Measurements from ENCODE around the gene WDR43. TPM values are rescaled to one million over a fixed set of nuclear protein-coding genes. Genes with fewer than 3 reads are reported as not detected.

Gene WDR43
- total and polyA plus RNA-seq, 4 donors: 11.1 to 43.1 (median 17.5) TPM

- Histone ChIP-seq H3K27ac (ENCODE audit: low read depth in 1 of 2, low read length in 2 of 2) (no peak overlapping the region), H3K36me3 (ENCODE audit: control insufficient read depth in 4 of 4, insufficient read depth in 3 of 4, low read depth in 1 of 4, low read length in 3 of 4) (no peaks in the 10 kb centered on the region), H3K4me3 (ENCODE audit: low read depth in 1 of 3, low read length in 3 of 3) (no peak overlapping the region), H3K4me1 (ENCODE audit: control insufficient read depth in 4 of 4, insufficient read depth in 4 of 4, low read length in 3 of 4) (no peaks in the 10 kb centered on the region), H3K9ac (ENCODE audit: low read depth in 1 of 2, low read length in 2 of 2) (no peak overlapping the region), H3K27me3 (ENCODE audit: control insufficient read depth in 4 of 4, insufficient read depth in 4 of 4, low read length in 3 of 4) (peaks cover 0 to 3% (median 0%) of the 10 kb centered on the region in 4 donors), H3K9me3 (ENCODE audit: control insufficient read depth in 4 of 4, low read length in 3 of 4) (no peaks in the 10 kb centered on the region)
- 92% methylated on average over 10 of the region's 10 CpGs for WGBS
- DNase-seq (ENCODE audit: low spot score): no peak
- TF ChIP-seq SP1 (IDR thresholded peaks at IDR 0.05): no peak
- TF ChIP-seq RAD21 (IDR thresholded peaks at IDR 0.05): no peak
- no peak for TF ChIP-seq MAX (IDR thresholded peaks at IDR 0.05)
- TF ChIP-seq EGR1 (IDR thresholded peaks at IDR 0.05; ENCODE audit: low read depth in 2 of 2): no peak
- TF ChIP-seq REST (IDR thresholded peaks at IDR 0.05): no peak
- no peak for TF ChIP-seq RXRA (IDR thresholded peaks at IDR 0.05)
- no peak for TF ChIP-seq FOXA1 (IDR thresholded peaks at IDR 0.05)
- no peak for TF ChIP-seq TAF1 (conservative IDR thresholded peaks at IDR 0.05)
- TF ChIP-seq GABPA (IDR thresholded peaks at IDR 0.05 in 1 of 2, conservative IDR thresholded peaks at IDR 0.05 in 1 of 2): no peak
Observed at GRCh38 chr2:28994074-28994473, 99.6 kb downstream of the WDR43 start.

GRCh38 chr2:28994679-28995078, 100.2 kb downstream of the WDR43 start:
- TF ChIP-seq HNF4A (conservative IDR thresholded peaks at IDR 0.05) (no peak), RAD21 (IDR thresholded peaks at IDR 0.05) (no peak), TAF1 (conservative IDR thresholded peaks at IDR 0.05) (no peak), ATF3 (IDR thresholded peaks at IDR 0.05) (no peak), JUND (IDR thresholded peaks at IDR 0.05) (no peak), YY1 (IDR thresholded peaks at IDR 0.05) (no peak), ZBTB33 (IDR thresholded peaks at IDR 0.05) (no peak), SP1 (IDR thresholded peaks at IDR 0.05) (no peak), CTCF (IDR thresholded peaks at IDR 0.05; ENCODE audit: low read depth, low read length, missing input control) (no peak), EGR1 (IDR thresholded peaks at IDR 0.05; ENCODE audit: low read depth in 2 of 2) (no peak), REST (IDR thresholded peaks at IDR 0.05) (no peak), GABPA (IDR thresholded peaks at IDR 0.05 in 1 of 2, conservative IDR thresholded peaks at IDR 0.05 in 1 of 2) (no peak)
- no peaks in the 10 kb centered on the region for H3K36me3 ChIP-seq (ENCODE audit: control insufficient read depth in 4 of 4, insufficient read depth in 3 of 4, low read depth in 1 of 4, low read length in 3 of 4)
- H3K27me3 ChIP-seq (ENCODE audit: control insufficient read depth in 4 of 4, insufficient read depth in 4 of 4, low read length in 3 of 4): peaks cover 0 to 3% (median 0%) of the 10 kb centered on the region in 4 donors
- no peaks in the 10 kb centered on the region for H3K4me1 ChIP-seq (ENCODE audit: control insufficient read depth in 4 of 4, insufficient read depth in 4 of 4, low read length in 3 of 4)
- H3K27ac ChIP-seq (ENCODE audit: low read depth in 1 of 2, low read length in 2 of 2): no peak overlapping the region
- DNase-seq (ENCODE audit: low spot score): no peak
- no peaks in the 10 kb centered on the region for H3K9me3 ChIP-seq (ENCODE audit: control insufficient read depth in 4 of 4, low read length in 3 of 4)
- no peak overlapping the region for H3K9ac ChIP-seq (ENCODE audit: low read depth in 1 of 2, low read length in 2 of 2)
- 80% methylated on average over 7 of the region's 7 CpGs for WGBS
- H3K4me3 ChIP-seq (ENCODE audit: low read depth in 1 of 3, low read length in 3 of 3): no peak overlapping the region

Data from liver (tissue), 9 donors.